K562 (cell line): Measurements from ENCODE around the gene SNX3. TPM values are rescaled to one million over a fixed set of nuclear protein-coding genes. Genes with fewer than 3 reads are reported as not detected.

Experiments used
- ATAC-seq: fragments of 200-7000 bp; cut with Tn5 transposase; 3 replicates; pipeline ENCODE4 v1.9.1; 2020; ENCODE audit warnings: moderate library complexity
- BruUV-seq: library from RNA; stranded (reverse); fragments of 400-500 nt; replicated peaks from 2 replicates; lab custom pipeline; 2021; lab: Mats Ljungman, UMichigan
- CTCF ChIA-PET: fragments of 300-600 bp; formaldehyde crosslinking; extraction: SDS; loops from one replicate; lab custom pipeline; 2021; ENCODE audit warnings: low intra/inter-chr PET ratio; lab: Yijun Ruan, JAX
- POLR2A ChIA-PET: fragments of 300-600, 350-650 bp; sonication (Branson Sonifier 250); formaldehyde crosslinking; extraction: SDS; loops from one replicate; lab custom pipeline; 2021; ENCODE audit warnings: antibody characterized with exemption, inconsistent platforms; lab: Yijun Ruan, JAX
- DNase-seq, 4 experiments: peaks; one replicate each; pipeline versions ENCODE4 v3.0.0 to v3.0.0-alpha.2; 2011 to 2018; ENCODE audit warnings: low spot score in 3 of 4, mixed read lengths in 3 of 4; ENCODE audit errors: extremely low read depth in 1 of 4
- FAIRE-seq: peaks from 2 replicates; lab custom pipeline; 2011; peaks lifted over from hg19 to GRCh38; lab: Jason Lieb, UNC
- H2AFZ ChIP-seq: 2 replicates; pipeline ENCODE4 v1.6.0; 2011; ENCODE audit warnings: low read depth, low read length, control low read depth, inconsistent platforms
- H3K27ac ChIP-seq: fragments of 200-600 bp; 3 replicates; pipeline ENCODE4 v1.8.0; 2011; ENCODE audit warnings: low read depth, mild to moderate bottlenecking, control low read depth, inconsistent platforms, low read length, moderate library complexity, mixed read lengths; ENCODE audit errors: extremely low read depth
- H3K27me3 ChIP-seq, 2 experiments: fragments of 300-600 bp in 1 of 2; 2 replicates in 1 of 2; 3 replicates in 1 of 2; pipeline versions ENCODE4 v1.6.0 to v1.8.0; 2011; ENCODE audit warnings: inconsistent platforms in 2 of 2, low read length in 2 of 2, mild to moderate bottlenecking in 1 of 2, mixed read lengths in 1 of 2, moderate library complexity in 1 of 2; ENCODE audit not compliant: control insufficient read depth in 2 of 2, insufficient read depth in 2 of 2
- H3K36me3 ChIP-seq: fragments of 300-600 bp; 3 replicates; pipeline ENCODE4 v1.8.0; 2011; ENCODE audit warnings: mild to moderate bottlenecking, low read length, inconsistent platforms; ENCODE audit not compliant: control insufficient read depth, insufficient read depth
- H3K4me1 ChIP-seq, 2 experiments: fragments of 200-600 bp in 1 of 2; replicated peaks in 1 of 2; 2 replicates in 1 of 2; 3 replicates in 1 of 2; pipeline versions ENCODE4 v1.5.1 to v1.8.0; 2011; ENCODE audit warnings: inconsistent platforms in 2 of 2, low read length in 2 of 2, mild to moderate bottlenecking in 1 of 2, mixed read lengths in 1 of 2, moderate library complexity in 1 of 2; ENCODE audit not compliant: control insufficient read depth in 2 of 2, insufficient read depth in 2 of 2
- H3K4me2 ChIP-seq: 2 replicates; pipeline ENCODE4 v1.6.1; 2011; ENCODE audit warnings: low read length, control low read depth, inconsistent platforms, mixed read lengths; ENCODE audit not compliant: insufficient read depth
- H3K4me3 ChIP-seq: fragments of 200-600 bp; sonication (generic), shearing (Covaris generic); 2 replicates; pipeline ENCODE4 v1.5.1; 2016; ENCODE audit warnings: control low read depth, inconsistent platforms
- H3K79me2 ChIP-seq: fragments of 200-600 bp; 3 replicates; pipeline ENCODE4 v1.8.0; 2011; ENCODE audit warnings: low read length, inconsistent platforms; ENCODE audit not compliant: control insufficient read depth, insufficient read depth
- H3K9ac ChIP-seq, 2 experiments: 2 replicates each; pipeline versions ENCODE4 v1.6.0 to v1.6.1; 2011; ENCODE audit warnings: low read depth in 2 of 2, low read length in 2 of 2, control low read depth in 1 of 2, inconsistent platforms in 1 of 2, mild to moderate bottlenecking in 1 of 2, mixed read lengths in 1 of 2; ENCODE audit not compliant: insufficient read depth in 1 of 2
- H3K9me1 ChIP-seq: one replicate; pipeline ENCODE4 v1.6.0; 2011; ENCODE audit warnings: inconsistent platforms, mild to moderate bottlenecking, low read length, moderate library complexity; ENCODE audit not compliant: control insufficient read depth, insufficient read depth
- H3K9me3 ChIP-seq: replicated peaks from 2 replicates; pipeline ENCODE4 v1.5.1; 2011; ENCODE audit warnings: low read depth, low read length, inconsistent platforms; ENCODE audit not compliant: control insufficient read depth, insufficient read depth
- H4K20me1 ChIP-seq: replicated peaks from 2 replicates; pipeline ENCODE4 v1.6.1; 2011; ENCODE audit warnings: low read length, inconsistent platforms, mixed read lengths; ENCODE audit not compliant: control insufficient read depth, insufficient read depth
- EGR1 ChIP-seq: fragments of 450-650 bp; conservative IDR thresholded peaks from 2 replicates; pipeline ENCODE4 v1.6.1; 2017; ENCODE audit warnings: mild to moderate bottlenecking
- ETV1 ChIP-seq: fragments of 450-650 bp; conservative IDR thresholded peaks from 2 replicates; pipeline ENCODE4 v1.6.1; 2016; ENCODE audit warnings: missing genetic modification characterization, control low read depth, low read depth, missing compliant biosample characterization
- KLF13 ChIP-seq: fragments of 450-650 bp; IDR thresholded peaks from 2 replicates; pipeline ENCODE4 v1.6.1; 2016; ENCODE audit warnings: missing genetic modification characterization, low read depth, mild to moderate bottlenecking, missing compliant biosample characterization, moderate library complexity, borderline replicate concordance
- MXD1 ChIP-seq: fragments of 250-450 bp; sonication (Bioruptor Pico); IDR thresholded peaks from 2 replicates; pipeline ENCODE4 v1.8.0; 2021; ENCODE audit warnings: borderline replicate concordance, mild to moderate bottlenecking, moderate library complexity; ENCODE audit not compliant: poor library complexity, severe bottlenecking
- NKRF ChIP-seq: fragments of 450-650 bp; IDR thresholded peaks from 2 replicates; pipeline ENCODE4 v1.6.1; 2016; ENCODE audit warnings: borderline replicate concordance
- PHB ChIP-seq: fragments of 250-450 bp; sonication (Bioruptor Pico); IDR thresholded peaks from 2 replicates; pipeline ENCODE4 v1.5.0; 2021
- PTBP1 ChIP-seq: fragments of 200-400 bp; formaldehyde crosslinking; IDR thresholded peaks from 2 replicates; pipeline ENCODE4 v1.6.1; 2017; ENCODE audit warnings: low read depth, low read length
- ZNF324 ChIP-seq: fragments of 250-450 bp; sonication (Bioruptor Pico); IDR thresholded peaks from 2 replicates; pipeline ENCODE4 v1.4.0; 2020; ENCODE audit warnings: mild to moderate bottlenecking
- ZNF696 ChIP-seq: fragments of 250-450 bp; sonication (Bioruptor Pico); conservative IDR thresholded peaks from 2 replicates; pipeline ENCODE4 v1.4.0; 2020; ENCODE audit warnings: mild to moderate bottlenecking, moderate library complexity
- WGBS: fragments of 100-300 bp; shearing (Covaris generic); methylation state at CpG from one replicate; pipeline ENCODE4 v1.1.6; 2016; ENCODE audit warnings: low coverage, mixed read lengths; ENCODE audit not compliant: insufficient coverage; ENCODE audit errors: missing lambda C conversion rate; 5-methylcytosine and 5-hydroxymethylcytosine counted together
- in situ Hi-C: fragments of 300-500 bp; cut with MboI; formaldehyde crosslinking; loops from 4 replicates; pipeline ENCODE4 v1.15.0; 2018; ENCODE audit warnings: inconsistent platforms, mixed read lengths
- intact Hi-C: fragments of 100-400 bp; cut with micrococcal nuclease; formaldehyde crosslinking; loops from 2 replicates; pipeline ENCODE4 v1.14.2; 2022
- polyA plus RNA-seq, 8 experiments: library from polyadenylated mRNA; depleted of rRNA in 4 of 8; stranded (reverse) in 5 of 8; unstranded in 3 of 8; fragments of >200 nt; fragmentation: Nextera tagmentation in 2 of 8; fragmentation: Illumina TruSeq in 1 of 8; extraction: Ambion mirVana in 2 of 8; extraction: Trizol in 1 of 8; gene quantifications; 2 replicates each; pipeline versions ENCODE4 v1.2.1 to v1.2.3, GENCODE V29; 2011 to 2014; ENCODE audit warnings: inconsistent platforms in 1 of 8, missing spikeins in 1 of 8
- total RNA-seq, 7 experiments: library from RNA; depleted of rRNA in 6 of 7; stranded (reverse); fragments of >200 nt in 6 of 7; fragmentation: Illumina TruSeq in 2 of 7; extraction: Trizol in 2 of 7; gene quantifications; 2 replicates each; pipeline versions ENCODE4 v1.2.1 to v1.2.3, GENCODE V29; 2011 to 2021; ENCODE audit warnings: low replicate concordance in 1 of 7

The SNX3 gene
- total and polyA plus RNA-seq, 9 of the 15 experiments (the other 6 are each of a cell fraction or from before 2014, with no cell fraction given): 48.9 to 410 (median 159) TPM

GRCh38 chr6:108166664-108167448 lies 94.0 kb downstream of the SNX3 start:
- H2AFZ ChIP-seq: no peak overlapping the region
- H3K9me3 ChIP-seq: no peaks in the 10 kb centered on the region
- H3K9ac ChIP-seq: no peak overlapping the region
- peaks cover 40 to 86% of the 10 kb centered on the region in 2 experiments for H3K27me3 ChIP-seq
- no peak overlapping the region for H3K4me2 ChIP-seq
- H3K9me1 ChIP-seq: no peaks in the 10 kb centered on the region
- H3K4me1 ChIP-seq: peaks cover 0 to 40% of the 10 kb centered on the region in 2 experiments; a peak in 2 of 5 replicates
- no peak for FAIRE-seq
- H3K36me3 ChIP-seq: no peaks in the 10 kb centered on the region
- no peak for TF ChIP-seq PTBP1
- TF ChIP-seq NKRF: no peak
- TF ChIP-seq ZNF324 (CRISPR knock-in tag): no peak
- TF ChIP-seq MXD1 (CRISPR knock-in tag): no peak
- TF ChIP-seq EGR1: no peak
- no peak for TF ChIP-seq PHB
- no peak for TF ChIP-seq ZNF696 (CRISPR knock-in tag)
- TF ChIP-seq KLF13 (tag): no peak
- TF ChIP-seq ETV1 (tag): no peak
- H3K27ac ChIP-seq: no peak overlapping the region
- in situ Hi-C loops (no loop called here), intact Hi-C loops (no loop called here)
- CTCF ChIA-PET: no interaction called here
- H4K20me1 ChIP-seq: no peaks in the 10 kb centered on the region
- no TSS peak for BruUV-seq
- no peak for DNase-seq
- POLR2A ChIA-PET: no interaction called here
- no peak for ATAC-seq
- H3K4me3 ChIP-seq: no peak overlapping the region
- no peaks in the 10 kb centered on the region for H3K79me2 ChIP-seq
- 48% methylated on average over 35 of the region's 58 CpGs for WGBS
